Nephron (organoid): ENCODE measurements around the gene AP2A2.

Source experiments
- H3K27ac Mint-ChIP-seq, 3 experiments: 2 replicates each; pipeline ENCODE4 v1.8.0; 2020; ENCODE audit warnings: mixed read lengths in 3 of 3, mild to moderate bottlenecking in 2 of 3, moderate library complexity in 1 of 3
- H3K27me3 Mint-ChIP-seq: 2 replicates; pipeline ENCODE4 v1.8.0; 2021; ENCODE audit warnings: low read depth, mild to moderate bottlenecking, moderate library complexity, mixed read lengths
- H3K36me3 Mint-ChIP-seq: 2 replicates; pipeline ENCODE4 v1.8.0; 2020; ENCODE audit warnings: low read depth, mixed read lengths
- H3K4me1 Mint-ChIP-seq: 2 replicates; pipeline ENCODE4 v1.8.0; 2020; ENCODE audit warnings: mixed read lengths
- H3K4me3 Mint-ChIP-seq, 3 experiments: 2 replicates each; pipeline ENCODE4 v1.8.0; 2020; ENCODE audit warnings: mild to moderate bottlenecking in 3 of 3, mixed read lengths in 3 of 3, moderate library complexity in 2 of 3
- H3K9me3 Mint-ChIP-seq: 2 replicates; pipeline ENCODE4 v1.8.0; 2020; ENCODE audit warnings: mixed read lengths
- CTCF ChIP-seq, 3 experiments: fragments of 200-600 bp; sonication (generic); IDR thresholded peaks; one replicate each; pipeline ENCODE4 v1.5.0; 2021; ENCODE audit warnings: antibody characterized with exemption in 3 of 3; ENCODE audit not compliant: unreplicated experiment in 3 of 3

AP2A2 gene

GRCh38 chr11:1051356-1052132 is 125.9 kb downstream of the AP2A2 start:
- Mint-ChIP-seq H3K4me1 (no peaks in the 10 kb centered on the region), H3K27me3 (peaks cover 21% of the 10 kb centered on the region), H3K36me3 (no peaks in the 10 kb centered on the region), H3K27ac (no peak overlapping the region), H3K4me3 (no peak overlapping the region), H3K9me3 (no peaks in the 10 kb centered on the region)
- peak in 1 of 3 experiments; percentile 29 for TF ChIP-seq CTCF (IDR thresholded peaks at IDR 0.05; ENCODE audit: unreplicated experiment in 3 of 3)

- H3K27me3 Mint-ChIP-seq: peaks cover 19% of the 10 kb centered on the region
- no peak overlapping the region for H3K27ac Mint-ChIP-seq
- no peak overlapping the region for H3K4me3 Mint-ChIP-seq
- no peaks in the 10 kb centered on the region for H3K4me1 Mint-ChIP-seq
- H3K9me3 Mint-ChIP-seq: no peaks in the 10 kb centered on the region
- no peaks in the 10 kb centered on the region for H3K36me3 Mint-ChIP-seq
- no peak for TF ChIP-seq CTCF (IDR thresholded peaks at IDR 0.05; ENCODE audit: unreplicated experiment in 3 of 3)
Observed at GRCh38 chr11:1052133-1053011, 126.7 kb downstream of the AP2A2 start.

DNA sequence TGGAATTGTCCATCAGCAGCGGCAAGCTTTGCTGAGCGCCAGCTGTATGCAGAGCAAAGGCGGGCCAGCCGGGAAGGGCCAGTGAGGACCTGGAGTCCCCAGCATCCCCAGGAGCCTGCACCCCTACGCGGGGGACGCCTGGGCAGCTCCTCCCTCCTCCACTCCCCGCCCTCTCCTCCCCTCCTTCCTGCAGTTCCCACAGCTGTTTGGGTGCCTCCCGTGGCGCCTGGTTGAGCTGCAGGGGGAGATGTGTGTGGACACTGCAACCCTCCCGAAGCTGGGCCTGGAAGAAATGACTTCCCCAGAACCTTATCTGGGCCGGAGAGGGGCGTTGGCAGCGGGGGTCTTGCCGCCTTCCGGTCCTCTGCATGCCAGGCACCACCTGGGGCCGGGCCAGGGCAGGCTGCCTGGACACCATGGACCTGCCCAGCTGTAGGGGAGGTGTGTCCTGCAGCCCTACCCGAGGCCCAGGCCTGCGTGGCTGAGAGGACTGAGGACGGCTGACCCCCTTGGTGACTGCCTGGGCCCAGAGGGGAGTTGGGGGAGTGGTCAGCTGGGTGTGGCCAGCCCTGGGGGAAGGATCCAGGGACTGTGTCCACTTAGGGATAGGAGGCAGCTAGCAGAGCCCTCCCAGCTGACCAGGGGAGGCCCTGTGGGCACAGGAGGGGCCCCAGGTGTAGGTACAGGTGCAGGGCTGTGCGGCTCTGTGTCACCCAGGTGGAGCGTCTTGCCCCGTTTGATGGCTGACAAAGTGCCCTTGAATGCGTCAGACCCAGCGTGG is 127.6 kb downstream of the AP2A2 start:
- H3K36me3 Mint-ChIP-seq: no peaks in the 10 kb centered on the region
- H3K4me1 Mint-ChIP-seq: no peaks in the 10 kb centered on the region
- no peak for TF ChIP-seq CTCF (IDR thresholded peaks at IDR 0.05; ENCODE audit: unreplicated experiment in 3 of 3)
- H3K27me3 Mint-ChIP-seq: peaks cover 18% of the 10 kb centered on the region
- H3K27ac Mint-ChIP-seq: no peak overlapping the region
- H3K4me3 Mint-ChIP-seq: no peak overlapping the region
- H3K9me3 Mint-ChIP-seq: no peaks in the 10 kb centered on the region

- Mint-ChIP-seq H3K4me3 (no peak overlapping the region), H3K36me3 (no peaks in the 10 kb centered on the region), H3K9me3 (no peaks in the 10 kb centered on the region), H3K27me3 (peaks cover 12% of the 10 kb centered on the region), H3K27ac (no peak overlapping the region), H3K4me1 (no peaks in the 10 kb centered on the region)
- TF ChIP-seq CTCF (IDR thresholded peaks at IDR 0.05; ENCODE audit: unreplicated experiment in 3 of 3): no peak
Observed at GRCh38 chr11:1054143-1055108, 128.8 kb downstream of the AP2A2 start.

DNA sequence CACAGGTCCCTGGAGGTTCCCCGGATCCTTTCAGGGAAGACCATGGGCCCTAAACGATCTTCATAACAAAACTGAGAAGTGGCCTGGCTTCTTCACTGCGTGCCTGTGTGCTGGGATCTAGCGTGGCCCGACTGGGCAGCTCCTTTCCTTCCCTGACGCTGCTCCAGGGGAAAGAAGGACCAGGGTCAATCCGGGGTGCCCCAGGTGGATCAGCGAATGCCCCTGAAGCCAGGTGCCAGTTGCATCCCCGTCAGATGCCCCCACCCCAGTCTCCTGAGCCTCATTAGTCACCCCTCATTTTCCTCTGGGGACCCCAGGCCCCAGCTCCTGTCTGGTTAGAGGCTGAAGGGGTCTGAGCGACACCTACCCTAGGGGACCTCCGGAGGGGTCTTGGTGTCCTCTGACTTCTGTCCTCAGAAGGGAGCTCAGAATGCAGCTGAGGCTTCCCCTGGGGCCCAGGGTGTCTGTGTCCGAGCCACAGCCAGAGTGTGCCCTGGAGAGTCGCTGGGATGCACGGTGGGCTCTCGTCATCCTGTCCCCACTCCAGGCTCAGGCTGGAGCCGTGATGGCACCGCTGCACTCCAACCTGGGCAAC is 129.5 kb downstream of the AP2A2 start:
- no peaks in the 10 kb centered on the region for H3K4me1 Mint-ChIP-seq
- H3K27me3 Mint-ChIP-seq: peaks cover 12% of the 10 kb centered on the region
- H3K9me3 Mint-ChIP-seq: no peaks in the 10 kb centered on the region
- TF ChIP-seq CTCF (IDR thresholded peaks at IDR 0.05; ENCODE audit: unreplicated experiment in 3 of 3): no peak
- H3K36me3 Mint-ChIP-seq: no peaks in the 10 kb centered on the region
- H3K4me3 Mint-ChIP-seq: no peak overlapping the region
- no peak overlapping the region for H3K27ac Mint-ChIP-seq
